ENCODE measurements around the gene KRTAP10-1. TPM values are rescaled to one million over a fixed set of nuclear protein-coding genes. Genes with fewer than 3 reads are reported as not detected.

KRTAP10-1 gene
- total and polyA plus RNA-seq, 2 of the 13 experiments (the other 11 are each of a cell fraction or from before 2014, with no cell fraction given) = not detected

GRCh38 chr21:44492567-44493385 lies 47.2 kb downstream of the KRTAP10-1 start:
- ChIA-PET POLR2A (interaction anchor here (0.6 to 3.8 kb wide), 3 partner anchors 10 to 13 kb away, joined by 4 to 28 read pairs (median 5); no protein-coding TSS in a partner anchor), CTCF (ENCODE audit: low intra/inter-chr PET ratio, low total read pairs) (no interaction called here)
- Histone ChIP-seq H3K9me3 (ENCODE audit: low read length) (peaks cover 19% of the 10 kb centered on the region), H3K4me3 (replicated peaks in 1 of 3; ENCODE audit: insufficient read depth in 1 of 3, low read depth in 2 of 3, low read length in 3 of 3) (no peak overlapping the region), H3K4me2 (ENCODE audit: low read depth, low read length) (no peak overlapping the region), H3K9ac (ENCODE audit: insufficient read depth, low read depth, low read length) (no peak overlapping the region), H2AFZ (ENCODE audit: low read length) (no peak overlapping the region), H3K27ac (ENCODE audit: extremely low read length, insufficient read depth, low read length) (peak overlapping the region; percentile 49), H3K36me3 (replicated peaks in 1 of 2; ENCODE audit: control insufficient read depth in 1 of 2, insufficient read depth in 2 of 2, low read length in 2 of 2) (peaks cover 8 to 22% of the 10 kb centered on the region in 2 experiments; a peak in 4 of 5 replicates), H4K20me1 (ENCODE audit: insufficient read depth, low read length) (no peaks in the 10 kb centered on the region), H3K4me1 (ENCODE audit: insufficient read depth, low read length) (peaks cover 40% of the 10 kb centered on the region), H3K27me3 (ENCODE audit: control insufficient read depth in 1 of 2, insufficient read depth in 2 of 2, low read length in 2 of 2) (no peaks in the 10 kb centered on the region), H3K79me2 (ENCODE audit: insufficient read depth, low read length) (peaks cover 14% of the 10 kb centered on the region)
- BruUV-seq (replicated peaks) = no TSS peak
- DNase-seq (ENCODE audit: low spot score) (no peak), ATAC-seq (no peak), FAIRE-seq (no peak)
- intact Hi-C loops (cut with micrococcal nuclease; ENCODE audit: unreplicated experiment) (no loop called here), in situ Hi-C loops (cut with HindIII; ENCODE audit: extremely low pct_ligation_motif_present, low pct_unique_long_range_greater_than_20kb) (no loop called here)
- WGBS (ENCODE audit: low lambda C conversion rate) = 97% methylated on average over 9 of the region's 9 CpGs
- TF ChIP-seq FOXJ3 (CRISPR knock-in tag; IDR thresholded peaks at IDR 0.05; ENCODE audit: borderline replicate concordance) (no peak), CBFB (CRISPR knock-in tag; IDR thresholded peaks at IDR 0.05) (no peak), ZNF121 (CRISPR knock-in tag; IDR thresholded peaks at IDR 0.05) (peak; percentile 26; the same call in 1 of the 2 replicates), ZNF263 (CRISPR knock-in tag; IDR thresholded peaks at IDR 0.05) (no peak), ZNF691 (CRISPR knock-in tag; IDR thresholded peaks at IDR 0.05; ENCODE audit: borderline replicate concordance, low read depth) (no peak), ZNF567 (CRISPR knock-in tag; IDR thresholded peaks at IDR 0.05; ENCODE audit: borderline replicate concordance) (no peak), ZIK1 (CRISPR knock-in tag; IDR thresholded peaks at IDR 0.05; ENCODE audit: borderline replicate concordance, low read depth) (no peak), SOX5 (CRISPR knock-in tag; IDR thresholded peaks at IDR 0.05; ENCODE audit: borderline replicate concordance) (0 out of 2 replicates have a peak, but pooled peaks have one; percentile 11), ZNF225 (CRISPR knock-in tag; IDR thresholded peaks at IDR 0.05) (no peak), POLR2AphosphoS5 (IDR thresholded peaks at IDR 0.05; ENCODE audit: low read depth, low read length) (0 out of 2 replicates have a peak, but pooled peaks have one; percentile 6), NFKBIZ (CRISPR knock-in tag; IDR thresholded peaks at IDR 0.05) (no peak), ZNF142 (CRISPR knock-in tag; IDR thresholded peaks at IDR 0.05) (no peak), BORCS8-MEF2B (CRISPR knock-in tag; IDR thresholded peaks at IDR 0.05) (no peak), MAFG (CRISPR knock-in tag; IDR thresholded peaks at IDR 0.05) (no peak), CBX1 (IDR thresholded peaks at IDR 0.05; ENCODE audit: low read depth) (no peak), SMARCC2 (IDR thresholded peaks at IDR 0.05) (no peak), ZNF781 (CRISPR knock-in tag; IDR thresholded peaks at IDR 0.05; ENCODE audit: borderline replicate concordance, not compliant biosample characterization) (no peak), GABPA (IDR thresholded peaks at IDR 0.05; ENCODE audit: low read depth, low read length) (no peak), GABPA (CRISPR knock-in tag; IDR thresholded peaks at IDR 0.05; ENCODE audit: low read depth) (peak; percentile 23; the same call in 1 of the 2 replicates), SIN3B (IDR thresholded peaks at IDR 0.05; ENCODE audit: low read length) (no peak)

All from HepG2 (cell line).